Measurements from ENCODE around the gene CINP.
"Not testable (repeated sequence)": the region's sequence is repeated elsewhere in the genome, so short reads cannot be mapped to it uniquely, and the experiment has no call there.

CINP gene

DNA sequence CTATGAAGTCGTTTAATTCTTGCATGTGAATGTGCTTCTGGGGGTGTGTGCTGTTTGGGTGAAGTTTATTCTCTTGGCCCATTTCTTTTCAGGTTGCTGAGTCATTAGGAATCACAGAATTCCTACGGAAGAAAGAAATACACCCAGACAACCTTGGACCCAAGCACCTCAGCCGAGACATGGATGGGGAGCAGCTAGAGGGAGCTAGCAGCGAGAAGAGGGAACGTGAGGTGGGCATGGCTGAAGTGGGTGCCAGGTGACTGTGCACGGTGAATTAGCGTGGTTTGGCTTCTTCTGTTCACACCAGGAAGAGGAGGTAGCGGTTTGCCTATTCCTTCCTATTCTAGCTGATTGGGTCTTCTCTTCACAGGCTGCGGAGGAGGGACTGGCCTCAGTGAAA, 24.0 kb downstream of the CINP start:
- Histone ChIP-seq H3K9ac (ENCODE audit: low read length) (no peak overlapping the region), H3K4ac (ENCODE audit: low read depth, low read length) (no peak overlapping the region), H4K8ac (ENCODE audit: low read depth, low read length) (no peak overlapping the region), H3K4me1 (ENCODE audit: control insufficient read depth, low read depth, low read length) (no peaks in the 10 kb centered on the region), H3K36me3 (ENCODE audit: control insufficient read depth, insufficient read depth, low read length) (peaks cover 5% of the 10 kb centered on the region), H3K4me3 (ENCODE audit: low read length) (no peak overlapping the region), H3K27ac (ENCODE audit: low read depth, low read length) (no peak overlapping the region), H2AK5ac (ENCODE audit: low read length) (no peak overlapping the region), H3K56ac (ENCODE audit: low read length) (no peak overlapping the region), H3K4me2 (ENCODE audit: low read length) (no peak overlapping the region), H2BK15ac (replicated peaks; ENCODE audit: low read depth) (no peak overlapping the region), H2BK5ac (ENCODE audit: low read length) (no peak overlapping the region), H4K5ac (ENCODE audit: low read length) (no peak overlapping the region), H3K18ac (ENCODE audit: low read length) (no peak overlapping the region), H2BK120ac (ENCODE audit: low read depth, low read length) (no peak overlapping the region), H3K79me1 (ENCODE audit: low read length) (no peaks in the 10 kb centered on the region), H3K79me2 (ENCODE audit: control insufficient read depth, insufficient read depth, low read length) (no peaks in the 10 kb centered on the region), H3K23ac (ENCODE audit: low read length) (no peak overlapping the region), H3K27me3 (ENCODE audit: insufficient read depth, low read length, poor library complexity) (no peaks in the 10 kb centered on the region)
- DNase-seq, result no peak
- WGBS (ENCODE audit: extremely low coverage, insufficient coverage, low lambda C conversion rate), result no CpG with 5 or more reads among the region's 9 CpGs

DNA sequence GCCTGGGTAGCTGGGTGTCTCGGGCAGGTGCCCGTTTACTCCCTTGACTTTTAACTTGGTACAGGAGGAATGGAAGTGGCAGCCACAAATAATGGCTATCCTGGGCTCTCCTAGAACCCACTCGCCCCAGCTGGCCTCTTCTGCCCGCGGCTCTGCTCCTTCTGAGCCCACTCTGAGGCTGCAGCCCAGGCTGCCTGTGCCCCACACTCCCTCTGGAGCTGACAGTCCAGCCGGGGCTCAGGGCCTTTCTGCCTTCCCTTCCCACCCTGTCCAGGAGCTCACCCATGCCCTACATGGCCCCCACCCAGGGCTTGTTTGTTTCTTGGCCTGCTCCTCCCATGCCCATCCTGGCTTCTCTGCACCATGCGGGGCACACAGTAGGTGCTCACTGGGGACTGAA, 27.5 kb downstream of the CINP start:
- Histone ChIP-seq H3K23ac (ENCODE audit: low read length) (no peak overlapping the region), H4K8ac (ENCODE audit: low read depth, low read length) (no peak overlapping the region), H3K79me2 (ENCODE audit: control insufficient read depth, insufficient read depth, low read length) (no peaks in the 10 kb centered on the region), H3K36me3 (ENCODE audit: control insufficient read depth, insufficient read depth, low read length) (no peaks in the 10 kb centered on the region), H3K4ac (ENCODE audit: low read depth, low read length) (no peak overlapping the region), H3K4me3 (ENCODE audit: low read length) (no peak overlapping the region), H3K56ac (ENCODE audit: low read length) (no peak overlapping the region), H3K27me3 (ENCODE audit: insufficient read depth, low read length, poor library complexity) (no peaks in the 10 kb centered on the region), H3K27ac (ENCODE audit: low read depth, low read length) (no peak overlapping the region), H3K79me1 (ENCODE audit: low read length) (no peaks in the 10 kb centered on the region), H3K4me1 (ENCODE audit: control insufficient read depth, low read depth, low read length) (no peaks in the 10 kb centered on the region), H3K9ac (ENCODE audit: low read length) (no peak overlapping the region), H4K5ac (ENCODE audit: low read length) (no peak overlapping the region), H3K18ac (ENCODE audit: low read length) (no peak overlapping the region), H2BK15ac (replicated peaks; ENCODE audit: low read depth) (no peak overlapping the region), H2BK5ac (ENCODE audit: low read length) (no peak overlapping the region), H2AK5ac (ENCODE audit: low read length) (no peak overlapping the region), H2BK120ac (ENCODE audit: low read depth, low read length) (no peak overlapping the region), H3K4me2 (ENCODE audit: low read length) (no peak overlapping the region)
- no CpG with 5 or more reads among the region's 7 CpGs for WGBS (ENCODE audit: extremely low coverage, insufficient coverage, low lambda C conversion rate)
- no peak for DNase-seq

DNA sequence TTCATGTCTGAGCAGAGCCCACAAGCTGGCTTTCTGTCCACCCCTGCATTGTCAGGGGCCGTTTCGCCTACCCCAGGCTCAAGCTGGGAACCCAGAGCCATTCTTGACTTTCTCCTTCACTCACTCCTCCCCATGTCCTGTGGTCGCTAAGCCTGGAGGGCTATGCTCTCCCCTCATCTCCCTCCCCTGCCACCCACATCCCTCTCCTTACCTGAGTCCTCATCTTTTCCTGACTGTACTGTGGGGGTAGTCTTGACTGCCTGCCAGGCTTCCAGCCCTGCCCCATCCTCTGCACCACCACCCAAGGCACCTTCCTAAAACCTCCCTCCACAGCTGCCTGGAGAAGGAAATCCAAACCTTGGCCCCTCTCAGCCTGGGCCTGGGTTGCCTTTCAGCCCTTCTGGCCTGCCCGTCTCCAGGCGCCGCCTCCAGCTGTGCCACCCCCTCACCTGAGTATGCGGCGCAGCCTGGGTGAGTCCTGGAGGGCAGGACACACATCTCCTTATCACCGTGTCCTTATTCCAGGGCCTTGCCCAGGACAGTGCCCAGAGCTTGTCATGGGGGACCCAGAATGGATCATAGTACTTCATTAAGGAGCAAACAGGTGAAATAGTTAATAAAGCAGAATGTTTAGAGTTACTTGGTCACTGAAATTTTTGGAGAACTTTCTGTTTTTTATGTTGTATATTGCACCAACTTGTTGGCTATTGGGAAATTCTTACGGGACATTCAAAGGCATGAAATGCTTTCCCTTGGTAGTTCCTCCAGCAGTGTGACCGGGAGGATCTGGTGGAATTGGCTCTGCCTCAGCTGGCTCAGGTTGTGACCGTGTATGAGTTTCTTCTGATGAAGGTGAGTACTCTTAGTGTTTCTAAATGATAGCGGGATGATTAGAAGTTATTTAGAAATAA, 28.6 kb downstream of the CINP start:
- H2BK5ac ChIP-seq (ENCODE audit: low read length), result no peak overlapping the region
- no peak overlapping the region for H2BK120ac ChIP-seq (ENCODE audit: low read depth, low read length)
- no peak overlapping the region for H3K4me2 ChIP-seq (ENCODE audit: low read length)
- no peak overlapping the region for H3K56ac ChIP-seq (ENCODE audit: low read length)
- H3K4ac ChIP-seq (ENCODE audit: low read depth, low read length), result no peak overlapping the region
- no peak overlapping the region for H2AK5ac ChIP-seq (ENCODE audit: low read length)
- H3K27ac ChIP-seq (ENCODE audit: low read depth, low read length), result no peak overlapping the region
- no peaks in the 10 kb centered on the region for H3K36me3 ChIP-seq (ENCODE audit: control insufficient read depth, insufficient read depth, low read length)
- no peak for DNase-seq
- no peak overlapping the region for H4K5ac ChIP-seq (ENCODE audit: low read length)
- H3K9ac ChIP-seq (ENCODE audit: low read length), result no peak overlapping the region
- no peak overlapping the region for H4K8ac ChIP-seq (ENCODE audit: low read depth, low read length)
- no peaks in the 10 kb centered on the region for H3K27me3 ChIP-seq (ENCODE audit: insufficient read depth, low read length, poor library complexity)
- no peak overlapping the region for H2BK15ac ChIP-seq (replicated peaks; ENCODE audit: low read depth)
- no peaks in the 10 kb centered on the region for H3K4me1 ChIP-seq (ENCODE audit: control insufficient read depth, low read depth, low read length)
- no peaks in the 10 kb centered on the region for H3K79me1 ChIP-seq (ENCODE audit: low read length)
- H3K4me3 ChIP-seq (ENCODE audit: low read length), result no peak overlapping the region
- 100% methylated on average over 1 of the region's 13 CpGs for WGBS (ENCODE audit: extremely low coverage, insufficient coverage, low lambda C conversion rate)
- no peak overlapping the region for H3K18ac ChIP-seq (ENCODE audit: low read length)
- no peak overlapping the region for H3K23ac ChIP-seq (ENCODE audit: low read length)
- H3K79me2 ChIP-seq (ENCODE audit: control insufficient read depth, insufficient read depth, low read length), result no peaks in the 10 kb centered on the region

DNA sequence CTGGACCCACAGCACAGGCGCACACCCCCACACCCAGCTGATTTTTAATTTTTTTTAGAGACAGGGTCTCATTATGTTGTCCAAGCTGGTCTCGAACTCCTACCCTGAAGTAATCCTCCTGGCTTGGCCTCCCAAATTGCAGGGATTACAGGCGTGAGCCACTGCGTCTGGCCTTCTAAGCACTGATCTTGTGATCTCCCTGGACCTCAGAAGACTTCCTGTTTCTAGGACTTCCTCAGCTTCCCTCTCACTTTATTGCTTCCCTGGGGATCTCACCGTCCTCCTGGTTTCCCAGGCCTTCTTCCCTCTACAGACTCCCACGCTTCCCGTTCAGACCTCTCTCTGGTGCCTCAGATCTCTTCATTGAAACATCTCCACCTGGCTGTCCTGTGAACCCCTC, 29.3 kb downstream of the CINP start:
- Histone ChIP-seq H2AK5ac (ENCODE audit: low read length) (no peak overlapping the region), H3K27ac (ENCODE audit: low read depth, low read length) (no peak overlapping the region), H3K18ac (ENCODE audit: low read length) (no peak overlapping the region), H3K27me3 (ENCODE audit: insufficient read depth, low read length, poor library complexity) (no peaks in the 10 kb centered on the region), H3K9ac (ENCODE audit: low read length) (no peak overlapping the region), H3K4ac (ENCODE audit: low read depth, low read length) (no peak overlapping the region), H3K23ac (ENCODE audit: low read length) (no peak overlapping the region), H3K4me2 (ENCODE audit: low read length) (no peak overlapping the region), H2BK15ac (replicated peaks; ENCODE audit: low read depth) (no peak overlapping the region), H4K8ac (ENCODE audit: low read depth, low read length) (no peak overlapping the region), H3K4me1 (ENCODE audit: control insufficient read depth, low read depth, low read length) (no peaks in the 10 kb centered on the region), H3K4me3 (ENCODE audit: low read length) (no peak overlapping the region), H2BK120ac (ENCODE audit: low read depth, low read length) (no peak overlapping the region), H3K36me3 (ENCODE audit: control insufficient read depth, insufficient read depth, low read length) (no peaks in the 10 kb centered on the region), H3K79me2 (ENCODE audit: control insufficient read depth, insufficient read depth, low read length) (no peaks in the 10 kb centered on the region), H3K56ac (ENCODE audit: low read length) (no peak overlapping the region), H4K5ac (ENCODE audit: low read length) (no peak overlapping the region), H2BK5ac (ENCODE audit: low read length) (no peak overlapping the region), H3K79me1 (ENCODE audit: low read length) (no peaks in the 10 kb centered on the region)
- no CpG with 5 or more reads among the region's 7 CpGs for WGBS (ENCODE audit: extremely low coverage, insufficient coverage, low lambda C conversion rate)
- DNase-seq, result no peak

DNA sequence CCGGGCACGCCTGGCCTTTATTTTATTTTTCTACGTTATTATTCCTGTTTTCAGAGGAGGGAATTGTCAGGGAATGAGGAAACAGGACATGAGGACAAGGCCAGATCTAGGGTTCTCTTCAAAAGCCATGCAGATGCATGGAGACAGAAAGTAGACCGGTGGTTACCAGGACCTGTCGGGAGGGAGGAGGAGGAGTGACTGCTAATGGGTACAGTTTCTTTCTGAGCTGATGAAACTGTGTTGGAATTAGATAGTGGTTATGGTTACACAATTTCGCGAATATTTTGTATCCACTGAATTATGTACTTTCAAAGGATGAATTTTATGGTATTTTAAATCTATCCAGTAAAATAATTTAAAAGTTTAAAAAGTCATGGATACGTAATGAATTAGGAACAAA, 31.9 kb downstream of the CINP start:
- H2BK15ac ChIP-seq (replicated peaks; ENCODE audit: low read depth), result no peak overlapping the region
- no peaks in the 10 kb centered on the region for H3K36me3 ChIP-seq (ENCODE audit: control insufficient read depth, insufficient read depth, low read length)
- H3K4me1 ChIP-seq (ENCODE audit: control insufficient read depth, low read depth, low read length), result no peaks in the 10 kb centered on the region
- no peak overlapping the region for H3K18ac ChIP-seq (ENCODE audit: low read length)
- no peak overlapping the region for H3K4ac ChIP-seq (ENCODE audit: low read depth, low read length)
- no peak overlapping the region for H3K9ac ChIP-seq (ENCODE audit: low read length)
- H3K79me2 ChIP-seq (ENCODE audit: control insufficient read depth, insufficient read depth, low read length), result no peaks in the 10 kb centered on the region
- WGBS (ENCODE audit: extremely low coverage, insufficient coverage, low lambda C conversion rate), result no CpG with 5 or more reads among the region's 8 CpGs
- H2BK120ac ChIP-seq (ENCODE audit: low read depth, low read length), result no peak overlapping the region
- H2AK5ac ChIP-seq (ENCODE audit: low read length), result no peak overlapping the region
- DNase-seq, result no peak
- no peak overlapping the region for H3K23ac ChIP-seq (ENCODE audit: low read length)
- H4K8ac ChIP-seq (ENCODE audit: low read depth, low read length), result no peak overlapping the region
- H3K4me3 ChIP-seq (ENCODE audit: low read length), result no peak overlapping the region
- H3K56ac ChIP-seq (ENCODE audit: low read length), result no peak overlapping the region
- no peak overlapping the region for H3K27ac ChIP-seq (ENCODE audit: low read depth, low read length)
- H3K27me3 ChIP-seq (ENCODE audit: insufficient read depth, low read length, poor library complexity), result no peaks in the 10 kb centered on the region
- no peaks in the 10 kb centered on the region for H3K79me1 ChIP-seq (ENCODE audit: low read length)
- H2BK5ac ChIP-seq (ENCODE audit: low read length), result no peak overlapping the region
- no peak overlapping the region for H4K5ac ChIP-seq (ENCODE audit: low read length)
- H3K4me2 ChIP-seq (ENCODE audit: low read length), result no peak overlapping the region

DNA sequence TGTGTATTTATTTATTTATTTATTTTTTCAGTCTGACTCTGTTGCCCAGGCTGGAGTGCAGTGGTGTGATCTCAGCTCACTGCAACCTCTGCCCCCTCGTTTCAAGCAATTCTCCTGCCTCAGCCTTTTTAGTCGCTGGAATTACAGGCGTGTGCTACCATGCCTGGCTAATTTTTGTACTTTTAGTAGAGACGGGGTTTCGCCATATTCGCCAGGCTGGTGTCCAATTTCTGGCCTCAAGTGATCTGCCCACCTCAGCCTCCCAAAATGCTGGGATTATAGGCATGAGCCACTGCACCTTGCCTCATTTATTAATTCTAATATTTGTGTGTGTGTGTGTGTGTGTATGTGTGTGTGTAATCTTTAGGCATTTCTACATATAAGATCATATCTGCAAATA, 33.3 kb downstream of the CINP start:
- not testable (repeated sequence) for H3K27ac ChIP-seq (ENCODE audit: low read depth, low read length); H4K8ac ChIP-seq (ENCODE audit: low read depth, low read length); H3K18ac ChIP-seq (ENCODE audit: low read length); H3K56ac ChIP-seq (ENCODE audit: low read length); H3K79me1 ChIP-seq (ENCODE audit: low read length); H2BK5ac ChIP-seq (ENCODE audit: low read length); H3K4me1 ChIP-seq (ENCODE audit: control insufficient read depth, low read depth, low read length); H2AK5ac ChIP-seq (ENCODE audit: low read length); H3K36me3 ChIP-seq (ENCODE audit: control insufficient read depth, insufficient read depth, low read length); H3K79me2 ChIP-seq (ENCODE audit: control insufficient read depth, insufficient read depth, low read length); H3K9ac ChIP-seq (ENCODE audit: low read length); H2BK120ac ChIP-seq (ENCODE audit: low read depth, low read length); H3K23ac ChIP-seq (ENCODE audit: low read length); DNase-seq; H2BK15ac ChIP-seq (replicated peaks; ENCODE audit: low read depth); H4K5ac ChIP-seq (ENCODE audit: low read length); H3K4me3 ChIP-seq (ENCODE audit: low read length); H3K4ac ChIP-seq (ENCODE audit: low read depth, low read length); H3K27me3 ChIP-seq (ENCODE audit: insufficient read depth, low read length, poor library complexity); H3K4me2 ChIP-seq (ENCODE audit: low read length)
- WGBS (ENCODE audit: extremely low coverage, insufficient coverage, low lambda C conversion rate), result no CpG with 5 or more reads among the region's 6 CpGs
